Measurements from ENCODE around the gene RNF207. TPM values are rescaled to one million over a fixed set of nuclear protein-coding genes. Genes with fewer than 3 reads are reported as not detected.

RNF207 gene
- total RNA-seq, 3 donors from 2014 or later (not counting 1 experiment from before 2014, with no cell fraction given), result 2.1 to 5.5 (median 2.3) TPM

DNA sequence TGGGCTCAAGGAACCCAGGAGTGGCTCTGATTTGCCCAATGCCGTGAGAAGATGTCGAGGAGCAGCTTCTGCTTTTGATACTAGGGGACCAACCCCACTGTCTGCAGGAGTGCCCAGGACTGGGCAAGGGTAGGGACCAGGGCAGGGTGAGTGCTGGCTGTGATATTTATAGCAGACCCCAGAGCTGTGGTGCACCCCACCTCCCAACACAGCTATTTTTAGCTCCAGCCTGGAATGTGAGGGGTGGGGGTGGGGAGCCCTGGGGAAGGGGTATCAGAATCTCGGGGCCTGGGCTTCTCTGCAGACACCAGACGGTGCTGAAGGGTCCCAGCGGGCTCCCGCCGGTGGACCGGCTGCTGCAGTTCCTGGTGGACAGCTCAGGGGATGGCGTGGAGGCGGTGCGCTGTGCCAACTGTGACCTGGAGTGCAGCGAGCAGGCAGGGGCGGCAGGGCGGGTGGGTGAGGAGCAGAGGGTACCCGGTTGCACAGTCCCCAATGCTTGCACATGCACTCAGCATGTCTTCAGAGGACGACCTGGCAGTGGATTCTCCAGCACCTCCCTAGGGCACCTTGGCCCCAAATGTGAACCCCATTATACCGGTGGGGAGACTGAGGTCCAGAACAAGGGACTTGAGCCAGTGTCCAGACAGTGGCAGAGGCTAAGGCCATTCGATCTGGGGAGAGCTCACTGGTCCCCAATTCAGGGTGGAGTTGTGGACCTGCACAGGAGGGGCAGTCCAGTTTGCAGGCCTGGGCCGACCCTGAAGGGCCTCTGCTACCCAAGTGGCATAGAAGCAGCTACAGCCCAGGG, 1.4 kb downstream of the RNF207 start:
- peaks cover 20% of the 10 kb centered on the region for H3K27me3 ChIP-seq (ENCODE audit: control insufficient read depth, insufficient read depth, low read length)
- no peaks in the 10 kb centered on the region for H3K9me3 Mint-ChIP-seq
- 67% methylated on average over 19 of the region's 19 CpGs for WGBS (ENCODE audit: insufficient coverage)
- H3K4me1 Mint-ChIP-seq, result no peaks in the 10 kb centered on the region
- no peaks in the 10 kb centered on the region for H3K9me3 ChIP-seq (ENCODE audit: control insufficient read depth, insufficient read depth, low read length)
- H3K27me3 Mint-ChIP-seq (ENCODE audit: low read depth in 2 of 2), result peaks cover 0 to 21% of the 10 kb centered on the region in 2 donors
- H3K27ac ChIP-seq (ENCODE audit: low read length), result no peak overlapping the region
- TF ChIP-seq, protein P1, sequence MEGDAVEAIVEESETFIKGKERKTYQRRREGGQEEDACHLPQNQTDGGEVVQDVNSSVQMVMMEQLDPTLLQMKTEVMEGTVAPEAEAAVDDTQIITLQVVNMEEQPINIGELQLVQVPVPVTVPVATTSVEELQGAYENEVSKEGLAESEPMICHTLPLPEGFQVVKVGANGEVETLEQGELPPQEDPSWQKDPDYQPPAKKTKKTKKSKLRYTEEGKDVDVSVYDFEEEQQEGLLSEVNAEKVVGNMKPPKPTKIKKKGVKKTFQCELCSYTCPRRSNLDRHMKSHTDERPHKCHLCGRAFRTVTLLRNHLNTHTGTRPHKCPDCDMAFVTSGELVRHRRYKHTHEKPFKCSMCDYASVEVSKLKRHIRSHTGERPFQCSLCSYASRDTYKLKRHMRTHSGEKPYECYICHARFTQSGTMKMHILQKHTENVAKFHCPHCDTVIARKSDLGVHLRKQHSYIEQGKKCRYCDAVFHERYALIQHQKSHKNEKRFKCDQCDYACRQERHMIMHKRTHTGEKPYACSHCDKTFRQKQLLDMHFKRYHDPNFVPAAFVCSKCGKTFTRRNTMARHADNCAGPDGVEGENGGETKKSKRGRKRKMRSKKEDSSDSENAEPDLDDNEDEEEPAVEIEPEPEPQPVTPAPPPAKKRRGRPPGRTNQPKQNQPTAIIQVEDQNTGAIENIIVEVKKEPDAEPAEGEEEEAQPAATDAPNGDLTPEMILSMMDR (IDR thresholded peaks at IDR 0.05), result no peak
- H3K4me1 ChIP-seq (ENCODE audit: control insufficient read depth, insufficient read depth, low read length), result peaks cover 35% of the 10 kb centered on the region
- no peaks in the 10 kb centered on the region for H3K36me3 ChIP-seq (ENCODE audit: control insufficient read depth, insufficient read depth, low read length)
- no peak overlapping the region for H3K4me3 ChIP-seq (ENCODE audit: low read length)
- ATAC-seq, result no peak
- no peak overlapping the region for H3K4me3 Mint-ChIP-seq
- intact Hi-C loops (cut with micrococcal nuclease), result no loop called here
- H3K27ac Mint-ChIP-seq, result no peak overlapping the region
- no peak for DNase-seq
- H3K36me3 Mint-ChIP-seq, result no peaks in the 10 kb centered on the region

DNA sequence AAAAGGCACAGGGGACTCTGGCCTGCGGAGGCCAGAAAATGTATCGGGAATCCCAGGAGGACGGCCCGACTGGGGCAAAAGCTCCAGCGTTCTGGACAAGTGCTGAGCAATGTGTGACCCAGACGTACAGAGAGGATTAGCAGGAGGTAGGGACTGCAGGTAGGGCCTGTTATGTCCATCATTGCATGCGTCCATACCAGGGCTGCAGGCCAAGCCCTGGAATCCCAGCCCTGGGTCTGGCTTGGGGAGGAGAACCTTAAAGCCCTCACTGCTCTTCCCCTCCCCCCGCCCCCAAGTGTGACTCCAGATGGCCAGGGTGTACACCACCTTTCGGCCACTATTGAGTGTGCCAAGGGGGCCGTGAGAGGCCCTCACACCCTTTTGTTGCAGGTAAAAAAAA, 2.0 kb downstream of the RNF207 start:
- H3K9me3 ChIP-seq (ENCODE audit: control insufficient read depth, insufficient read depth, low read length), result no peaks in the 10 kb centered on the region
- H3K27me3 Mint-ChIP-seq (ENCODE audit: low read depth in 2 of 2), result peaks cover 0 to 21% of the 10 kb centered on the region in 2 donors
- H3K27ac ChIP-seq (ENCODE audit: low read length), result no peak overlapping the region
- H3K4me1 Mint-ChIP-seq, result no peaks in the 10 kb centered on the region
- H3K4me3 ChIP-seq (ENCODE audit: low read length), result no peak overlapping the region
- H3K36me3 Mint-ChIP-seq, result no peaks in the 10 kb centered on the region
- WGBS (ENCODE audit: insufficient coverage), result 86% methylated on average over 9 of the region's 10 CpGs
- no peak for ATAC-seq
- intact Hi-C loops (cut with micrococcal nuclease), result no loop called here
- H3K27me3 ChIP-seq (ENCODE audit: control insufficient read depth, insufficient read depth, low read length), result peaks cover 20% of the 10 kb centered on the region
- peaks cover 38% of the 10 kb centered on the region for H3K4me1 ChIP-seq (ENCODE audit: control insufficient read depth, insufficient read depth, low read length)
- TF ChIP-seq, protein P1 (IDR thresholded peaks at IDR 0.05), result no peak
- no peak for DNase-seq
- no peaks in the 10 kb centered on the region for H3K9me3 Mint-ChIP-seq
- no peak overlapping the region for H3K27ac Mint-ChIP-seq
- no peak overlapping the region for H3K4me3 Mint-ChIP-seq
- no peaks in the 10 kb centered on the region for H3K36me3 ChIP-seq (ENCODE audit: control insufficient read depth, insufficient read depth, low read length)

DNA sequence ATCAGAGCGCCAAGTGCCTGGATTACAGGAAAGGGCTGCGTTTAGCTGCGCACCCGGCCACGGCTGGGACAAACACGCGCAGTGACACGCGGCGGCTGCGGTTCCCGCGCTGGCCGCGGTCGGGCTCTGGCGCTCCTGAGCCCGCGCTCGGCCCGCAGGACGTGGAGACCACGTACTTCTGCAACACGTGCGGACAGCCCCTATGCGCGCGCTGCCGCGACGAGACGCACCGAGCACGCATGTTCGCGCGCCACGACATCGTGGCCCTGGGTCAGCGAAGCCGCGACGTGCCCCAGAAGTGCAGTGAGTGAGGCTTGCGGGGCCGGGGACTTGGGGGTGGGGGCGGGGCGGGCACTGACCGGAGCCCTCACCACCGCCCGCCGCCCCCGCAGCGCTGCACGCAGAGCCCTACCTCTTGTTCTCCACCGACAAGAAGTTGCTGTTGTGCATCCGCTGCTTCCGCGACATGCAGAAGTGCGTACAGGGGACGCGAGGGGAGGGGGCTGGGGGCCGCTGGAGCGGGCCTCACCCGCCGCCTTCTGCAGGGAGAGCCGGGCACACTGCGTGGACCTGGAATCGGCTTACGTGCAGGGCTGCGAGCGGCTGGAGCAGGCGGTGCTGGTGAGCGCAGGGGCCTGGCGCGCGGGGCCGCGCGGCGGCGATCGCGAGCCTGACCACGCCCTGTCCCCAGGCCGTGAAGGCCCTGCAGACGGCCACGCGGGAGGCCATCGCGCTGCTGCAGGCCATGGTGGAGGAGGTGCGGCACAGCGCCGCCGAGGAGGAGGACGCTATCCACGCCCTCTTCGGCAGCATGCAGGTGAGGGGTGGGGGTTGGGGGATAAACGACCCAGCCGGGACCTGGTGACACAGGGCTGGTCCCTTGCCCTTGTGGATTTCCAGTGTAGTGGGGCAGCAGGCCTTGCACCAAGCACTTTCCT, 3.1 kb downstream of the RNF207 start:
- Histone ChIP-seq H3K9me3 (ENCODE audit: control insufficient read depth, insufficient read depth, low read length) (no peaks in the 10 kb centered on the region), H3K27ac (ENCODE audit: low read length) (no peak overlapping the region), H3K4me1 (ENCODE audit: control insufficient read depth, insufficient read depth, low read length) (peaks cover 38% of the 10 kb centered on the region), H3K4me3 (ENCODE audit: low read length) (no peak overlapping the region), H3K36me3 (ENCODE audit: control insufficient read depth, insufficient read depth, low read length) (no peaks in the 10 kb centered on the region), H3K27me3 (ENCODE audit: control insufficient read depth, insufficient read depth, low read length) (peaks cover 20% of the 10 kb centered on the region)
- Mint-ChIP-seq H3K27me3 (ENCODE audit: low read depth in 2 of 2) (peaks cover 0 to 24% of the 10 kb centered on the region in 2 donors), H3K27ac (no peak overlapping the region), H3K4me3 (peak overlapping the region; percentile 45), H3K4me1 (no peaks in the 10 kb centered on the region), H3K9me3 (no peaks in the 10 kb centered on the region), H3K36me3 (no peaks in the 10 kb centered on the region)
- TF ChIP-seq, protein P1 (IDR thresholded peaks at IDR 0.05), result no peak
- DNase-seq (peak in 1 of 2 donors; percentile 46), ATAC-seq (peak; percentile 51 to 53 (median 53))
- WGBS (ENCODE audit: insufficient coverage), result 5% methylated on average over 99 of the region's 99 CpGs
- intact Hi-C loops (cut with micrococcal nuclease), result no loop called here

Measured in natural killer cell (primary cell).